GM23338 (cell line): ENCODE measurements around the gene NOTCH1.

Source experiments
- CREB1 ChIP-seq: fragments of 250-450 bp; sonication (Bioruptor Pico); IDR thresholded peaks from 2 replicates; pipeline ENCODE4 v1.5.0; 2020; ENCODE audit warnings: low read depth, mild to moderate bottlenecking, moderate library complexity
- EZH2 ChIP-seq: fragments of 200-600 bp; sonication (generic); IDR thresholded peaks from one replicate; pipeline ENCODE4 v1.8.0; 2017; ENCODE audit warnings: antibody characterized with exemption, mild to moderate bottlenecking, low read depth; ENCODE audit not compliant: unreplicated experiment
- EZH2phosphoT487 ChIP-seq: fragments of 200-600 bp; sonication (generic); IDR thresholded peaks from one replicate; pipeline ENCODE4 v1.8.1; 2018; ENCODE audit warnings: antibody characterized with exemption; ENCODE audit not compliant: unreplicated experiment
- JUNB ChIP-seq: IDR thresholded peaks from one replicate; pipeline ENCODE4 v1.6.1; 2016; ENCODE audit warnings: antibody characterized with exemption; ENCODE audit not compliant: unreplicated experiment
- NANOG ChIP-seq: IDR thresholded peaks from 2 replicates; pipeline ENCODE4 v1.6.1; 2016; ENCODE audit warnings: antibody characterized with exemption, borderline replicate concordance
- POLR2AphosphoS5 ChIP-seq: IDR thresholded peaks from 2 replicates; pipeline ENCODE4 v1.6.1; 2016; ENCODE audit warnings: antibody characterized with exemption, low read depth
- STAT1 ChIP-seq: IDR thresholded peaks from one replicate; pipeline ENCODE4 v1.6.1; 2016; ENCODE audit warnings: antibody characterized with exemption; ENCODE audit not compliant: unreplicated experiment
- ZNF114 ChIP-seq: fragments of 250-450 bp; sonication (Bioruptor Pico); IDR thresholded peaks from 2 replicates; pipeline ENCODE4 v1.5.0; 2020; ENCODE audit warnings: mild to moderate bottlenecking, moderate library complexity
- ZNF331 ChIP-seq: fragments of 250-450 bp; sonication (Bioruptor Pico); IDR thresholded peaks from 2 replicates; pipeline ENCODE4 v1.5.0; 2020; ENCODE audit warnings: low read depth, mild to moderate bottlenecking, moderate library complexity
- TF ChIP-seq, protein P1 (sequence below), 2 experiments: fragments of 200-600 bp in 1 of 2; sonication (generic) in 1 of 2; conservative IDR thresholded peaks; 2 replicates each; pipeline versions ENCODE4 v1.5.1 to v1.6.1; 2016 to 2017; ENCODE audit warnings: antibody characterized with exemption in 2 of 2, low read depth in 2 of 2, mild to moderate bottlenecking in 2 of 2, moderate library complexity in 1 of 2
- TF ChIP-seq, protein P2 (sequence below): IDR thresholded peaks from one replicate; pipeline ENCODE4 v1.6.1; 2018; ENCODE audit warnings: antibody characterized with exemption; ENCODE audit not compliant: unreplicated experiment
- TF ChIP-seq, protein P3 (sequence below): IDR thresholded peaks from 2 replicates; pipeline ENCODE4 v1.6.1; 2016; ENCODE audit warnings: antibody characterized with exemption
- TF ChIP-seq, protein P4 (sequence below): fragments of 250-450 bp; sonication (Bioruptor Pico); IDR thresholded peaks from 2 replicates; pipeline ENCODE4 v1.5.0; 2020; ENCODE audit warnings: mild to moderate bottlenecking, moderate library complexity

DNA sequence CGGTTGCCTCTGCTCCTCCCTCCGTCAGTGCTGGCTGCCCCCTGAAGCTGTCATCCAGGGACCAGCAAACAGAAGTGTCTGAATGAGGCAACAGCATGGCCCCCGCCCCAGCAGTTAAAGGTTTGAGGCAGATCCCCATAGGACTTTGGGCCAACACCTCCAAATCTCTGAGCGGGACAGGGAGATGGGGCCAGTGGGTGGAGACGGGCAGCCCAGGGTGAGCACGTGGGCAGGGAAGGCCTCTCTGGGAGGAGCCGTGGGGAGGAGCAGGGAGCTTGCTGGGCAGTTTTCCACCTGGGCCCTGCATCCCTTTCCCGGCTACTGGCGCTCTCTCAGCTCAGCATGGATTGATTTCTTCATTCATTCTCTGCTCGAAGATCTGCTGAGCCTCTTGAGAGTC lies 39.1 kb upstream of the NOTCH1 start:
- TF ChIP-seq, protein P1, sequence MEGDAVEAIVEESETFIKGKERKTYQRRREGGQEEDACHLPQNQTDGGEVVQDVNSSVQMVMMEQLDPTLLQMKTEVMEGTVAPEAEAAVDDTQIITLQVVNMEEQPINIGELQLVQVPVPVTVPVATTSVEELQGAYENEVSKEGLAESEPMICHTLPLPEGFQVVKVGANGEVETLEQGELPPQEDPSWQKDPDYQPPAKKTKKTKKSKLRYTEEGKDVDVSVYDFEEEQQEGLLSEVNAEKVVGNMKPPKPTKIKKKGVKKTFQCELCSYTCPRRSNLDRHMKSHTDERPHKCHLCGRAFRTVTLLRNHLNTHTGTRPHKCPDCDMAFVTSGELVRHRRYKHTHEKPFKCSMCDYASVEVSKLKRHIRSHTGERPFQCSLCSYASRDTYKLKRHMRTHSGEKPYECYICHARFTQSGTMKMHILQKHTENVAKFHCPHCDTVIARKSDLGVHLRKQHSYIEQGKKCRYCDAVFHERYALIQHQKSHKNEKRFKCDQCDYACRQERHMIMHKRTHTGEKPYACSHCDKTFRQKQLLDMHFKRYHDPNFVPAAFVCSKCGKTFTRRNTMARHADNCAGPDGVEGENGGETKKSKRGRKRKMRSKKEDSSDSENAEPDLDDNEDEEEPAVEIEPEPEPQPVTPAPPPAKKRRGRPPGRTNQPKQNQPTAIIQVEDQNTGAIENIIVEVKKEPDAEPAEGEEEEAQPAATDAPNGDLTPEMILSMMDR (conservative IDR thresholded peaks at IDR 0.05; ENCODE audit: low read depth in 2 of 2), result no peak
- no peak for TF ChIP-seq CREB1 (CRISPR knock-in tag)
- no peak for TF ChIP-seq EZH2
- TF ChIP-seq POLR2AphosphoS5, result no peak
- no peak for TF ChIP-seq ZNF114 (CRISPR knock-in tag)
- TF ChIP-seq, protein P2, sequence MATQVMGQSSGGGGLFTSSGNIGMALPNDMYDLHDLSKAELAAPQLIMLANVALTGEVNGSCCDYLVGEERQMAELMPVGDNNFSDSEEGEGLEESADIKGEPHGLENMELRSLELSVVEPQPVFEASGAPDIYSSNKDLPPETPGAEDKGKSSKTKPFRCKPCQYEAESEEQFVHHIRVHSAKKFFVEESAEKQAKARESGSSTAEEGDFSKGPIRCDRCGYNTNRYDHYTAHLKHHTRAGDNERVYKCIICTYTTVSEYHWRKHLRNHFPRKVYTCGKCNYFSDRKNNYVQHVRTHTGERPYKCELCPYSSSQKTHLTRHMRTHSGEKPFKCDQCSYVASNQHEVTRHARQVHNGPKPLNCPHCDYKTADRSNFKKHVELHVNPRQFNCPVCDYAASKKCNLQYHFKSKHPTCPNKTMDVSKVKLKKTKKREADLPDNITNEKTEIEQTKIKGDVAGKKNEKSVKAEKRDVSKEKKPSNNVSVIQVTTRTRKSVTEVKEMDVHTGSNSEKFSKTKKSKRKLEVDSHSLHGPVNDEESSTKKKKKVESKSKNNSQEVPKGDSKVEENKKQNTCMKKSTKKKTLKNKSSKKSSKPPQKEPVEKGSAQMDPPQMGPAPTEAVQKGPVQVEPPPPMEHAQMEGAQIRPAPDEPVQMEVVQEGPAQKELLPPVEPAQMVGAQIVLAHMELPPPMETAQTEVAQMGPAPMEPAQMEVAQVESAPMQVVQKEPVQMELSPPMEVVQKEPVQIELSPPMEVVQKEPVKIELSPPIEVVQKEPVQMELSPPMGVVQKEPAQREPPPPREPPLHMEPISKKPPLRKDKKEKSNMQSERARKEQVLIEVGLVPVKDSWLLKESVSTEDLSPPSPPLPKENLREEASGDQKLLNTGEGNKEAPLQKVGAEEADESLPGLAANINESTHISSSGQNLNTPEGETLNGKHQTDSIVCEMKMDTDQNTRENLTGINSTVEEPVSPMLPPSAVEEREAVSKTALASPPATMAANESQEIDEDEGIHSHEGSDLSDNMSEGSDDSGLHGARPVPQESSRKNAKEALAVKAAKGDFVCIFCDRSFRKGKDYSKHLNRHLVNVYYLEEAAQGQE, result no peak
- TF ChIP-seq ZNF331 (CRISPR knock-in tag), result no peak
- TF ChIP-seq EZH2phosphoT487, result no peak
- TF ChIP-seq JUNB, result no peak
- no peak for TF ChIP-seq STAT1
- TF ChIP-seq, protein P3, sequence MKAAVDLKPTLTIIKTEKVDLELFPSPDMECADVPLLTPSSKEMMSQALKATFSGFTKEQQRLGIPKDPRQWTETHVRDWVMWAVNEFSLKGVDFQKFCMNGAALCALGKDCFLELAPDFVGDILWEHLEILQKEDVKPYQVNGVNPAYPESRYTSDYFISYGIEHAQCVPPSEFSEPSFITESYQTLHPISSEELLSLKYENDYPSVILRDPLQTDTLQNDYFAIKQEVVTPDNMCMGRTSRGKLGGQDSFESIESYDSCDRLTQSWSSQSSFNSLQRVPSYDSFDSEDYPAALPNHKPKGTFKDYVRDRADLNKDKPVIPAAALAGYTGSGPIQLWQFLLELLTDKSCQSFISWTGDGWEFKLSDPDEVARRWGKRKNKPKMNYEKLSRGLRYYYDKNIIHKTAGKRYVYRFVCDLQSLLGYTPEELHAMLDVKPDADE, result no peak
- TF ChIP-seq NANOG, result no peak
- TF ChIP-seq, protein P4, sequence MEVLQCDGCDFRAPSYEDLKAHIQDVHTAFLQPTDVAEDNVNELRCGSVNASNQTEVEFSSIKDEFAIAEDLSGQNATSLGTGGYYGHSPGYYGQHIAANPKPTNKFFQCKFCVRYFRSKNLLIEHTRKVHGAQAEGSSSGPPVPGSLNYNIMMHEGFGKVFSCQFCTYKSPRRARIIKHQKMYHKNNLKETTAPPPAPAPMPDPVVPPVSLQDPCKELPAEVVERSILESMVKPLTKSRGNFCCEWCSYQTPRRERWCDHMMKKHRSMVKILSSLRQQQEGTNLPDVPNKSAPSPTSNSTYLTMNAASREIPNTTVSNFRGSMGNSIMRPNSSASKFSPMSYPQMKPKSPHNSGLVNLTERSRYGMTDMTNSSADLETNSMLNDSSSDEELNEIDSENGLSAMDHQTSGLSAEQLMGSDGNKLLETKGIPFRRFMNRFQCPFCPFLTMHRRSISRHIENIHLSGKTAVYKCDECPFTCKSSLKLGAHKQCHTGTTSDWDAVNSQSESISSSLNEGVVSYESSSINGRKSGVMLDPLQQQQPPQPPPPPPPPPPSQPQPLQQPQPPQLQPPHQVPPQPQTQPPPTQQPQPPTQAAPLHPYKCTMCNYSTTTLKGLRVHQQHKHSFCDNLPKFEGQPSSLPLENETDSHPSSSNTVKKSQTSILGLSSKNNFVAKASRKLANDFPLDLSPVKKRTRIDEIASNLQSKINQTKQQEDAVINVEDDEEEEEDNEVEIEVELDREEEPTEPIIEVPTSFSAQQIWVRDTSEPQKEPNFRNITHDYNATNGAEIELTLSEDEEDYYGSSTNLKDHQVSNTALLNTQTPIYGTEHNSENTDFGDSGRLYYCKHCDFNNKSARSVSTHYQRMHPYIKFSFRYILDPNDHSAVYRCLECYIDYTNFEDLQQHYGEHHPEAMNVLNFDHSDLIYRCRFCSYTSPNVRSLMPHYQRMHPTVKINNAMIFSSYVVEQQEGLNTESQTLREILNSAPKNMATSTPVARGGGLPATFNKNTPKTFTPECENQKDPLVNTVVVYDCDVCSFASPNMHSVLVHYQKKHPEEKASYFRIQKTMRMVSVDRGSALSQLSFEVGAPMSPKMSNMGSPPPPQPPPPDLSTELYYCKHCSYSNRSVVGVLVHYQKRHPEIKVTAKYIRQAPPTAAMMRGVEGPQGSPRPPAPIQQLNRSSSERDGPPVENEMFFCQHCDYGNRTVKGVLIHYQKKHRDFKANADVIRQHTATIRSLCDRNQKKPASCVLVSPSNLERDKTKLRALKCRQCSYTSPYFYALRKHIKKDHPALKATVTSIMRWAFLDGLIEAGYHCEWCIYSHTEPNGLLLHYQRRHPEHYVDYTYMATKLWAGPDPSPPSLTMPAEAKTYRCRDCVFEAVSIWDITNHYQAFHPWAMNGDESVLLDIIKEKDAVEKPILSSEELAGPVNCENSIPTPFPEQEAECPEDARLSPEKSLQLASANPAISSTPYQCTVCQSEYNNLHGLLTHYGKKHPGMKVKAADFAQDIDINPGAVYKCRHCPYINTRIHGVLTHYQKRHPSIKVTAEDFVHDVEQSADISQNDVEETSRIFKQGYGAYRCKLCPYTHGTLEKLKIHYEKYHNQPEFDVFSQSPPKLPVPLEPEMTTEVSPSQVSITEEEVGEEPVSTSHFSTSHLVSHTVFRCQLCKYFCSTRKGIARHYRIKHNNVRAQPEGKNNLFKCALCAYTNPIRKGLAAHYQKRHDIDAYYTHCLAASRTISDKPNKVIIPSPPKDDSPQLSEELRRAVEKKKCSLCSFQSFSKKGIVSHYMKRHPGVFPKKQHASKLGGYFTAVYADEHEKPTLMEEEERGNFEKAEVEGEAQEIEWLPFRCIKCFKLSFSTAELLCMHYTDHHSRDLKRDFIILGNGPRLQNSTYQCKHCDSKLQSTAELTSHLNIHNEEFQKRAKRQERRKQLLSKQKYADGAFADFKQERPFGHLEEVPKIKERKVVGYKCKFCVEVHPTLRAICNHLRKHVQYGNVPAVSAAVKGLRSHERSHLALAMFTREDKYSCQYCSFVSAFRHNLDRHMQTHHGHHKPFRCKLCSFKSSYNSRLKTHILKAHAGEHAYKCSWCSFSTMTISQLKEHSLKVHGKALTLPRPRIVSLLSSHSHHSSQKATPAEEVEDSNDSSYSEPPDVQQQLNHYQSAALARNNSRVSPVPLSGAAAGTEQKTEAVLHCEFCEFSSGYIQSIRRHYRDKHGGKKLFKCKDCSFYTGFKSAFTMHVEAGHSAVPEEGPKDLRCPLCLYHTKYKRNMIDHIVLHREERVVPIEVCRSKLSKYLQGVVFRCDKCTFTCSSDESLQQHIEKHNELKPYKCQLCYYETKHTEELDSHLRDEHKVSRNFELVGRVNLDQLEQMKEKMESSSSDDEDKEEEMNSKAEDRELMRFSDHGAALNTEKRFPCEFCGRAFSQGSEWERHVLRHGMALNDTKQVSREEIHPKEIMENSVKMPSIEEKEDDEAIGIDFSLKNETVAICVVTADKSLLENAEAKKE, result no peak
